BJ (cell line): ENCODE data around the gene MAP2K7. TPM values are rescaled to one million over a fixed set of nuclear protein-coding genes. Genes with fewer than 3 reads are reported as not detected.
"Not testable (repeated sequence)": the region's sequence is repeated elsewhere in the genome, so short reads cannot be mapped to it uniquely, and the experiment has no call there.

Experiments used
- CTCF ChIA-PET: fragments of 350-600 bp; formaldehyde crosslinking; extraction: SDS; loops from one replicate; lab custom pipeline; 2021; ENCODE audit warnings: antibody characterized with exemption, inconsistent platforms; lab: Yijun Ruan, JAX
- POLR2A ChIA-PET: fragments of 300-600 bp; sonication (Branson Sonifier 250); formaldehyde crosslinking; extraction: SDS; loops from one replicate; lab custom pipeline; 2021; ENCODE audit warnings: antibody characterized with exemption; lab: Charles Lee
- DNase-seq: peaks from one replicate; pipeline ENCODE4 v3.0.0-alpha.2; 2011; ENCODE audit warnings: low read depth
- H3K27me3 ChIP-seq: 2 replicates; pipeline ENCODE4 v1.6.0; 2011; ENCODE audit warnings: low read length; ENCODE audit not compliant: control insufficient read depth, insufficient read depth
- H3K36me3 ChIP-seq: 2 replicates; pipeline ENCODE4 v1.5.1; 2011; ENCODE audit warnings: low read length; ENCODE audit not compliant: control insufficient read depth, insufficient read depth
- H3K4me3 ChIP-seq: 2 replicates; pipeline ENCODE4 v1.5.1; 2011; ENCODE audit warnings: low read depth, mild to moderate bottlenecking, control low read depth, low read length
- polyA plus RNA-seq: library from polyadenylated mRNA; depleted of rRNA; stranded (reverse); fragments of >200 nt; gene quantifications from 2 replicates; pipeline ENCODE4 v1.2.3, GENCODE V29; 2011; rRNA removed
- TF ChIP-seq, protein P1 (sequence below): IDR thresholded peaks from 2 replicates; pipeline ENCODE4 v1.5.1; 2011; ENCODE audit warnings: low read depth, mild to moderate bottlenecking, control low read depth, inconsistent platforms, low read length, moderate library complexity; ENCODE audit not compliant: insufficient read depth

MAP2K7 gene
- polyA plus RNA-seq, 1 experiment, result 8.0 TPM

DNA sequence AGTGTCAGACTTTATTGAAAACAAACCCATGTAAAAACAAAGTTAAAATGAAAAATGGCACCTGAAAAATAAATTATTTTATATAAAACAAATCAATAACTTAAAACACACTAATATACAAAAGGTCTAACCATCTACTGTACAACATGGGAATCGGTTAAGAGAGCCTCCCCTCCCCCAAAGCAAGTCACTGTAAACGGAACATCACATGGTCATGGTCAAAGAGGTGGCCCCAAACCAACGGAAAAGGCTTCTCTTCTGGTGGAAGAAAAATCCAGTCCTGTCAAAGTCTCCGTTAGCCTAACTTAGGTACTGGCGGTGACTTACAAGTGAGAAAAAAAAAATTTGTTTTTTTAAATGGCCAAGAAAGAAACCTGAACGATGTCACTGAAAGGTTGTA is 55.5 kb downstream of the MAP2K7 start:
- peaks cover 9% of the 10 kb centered on the region for H3K36me3 ChIP-seq
- no peak overlapping the region for H3K4me3 ChIP-seq
- no peaks in the 10 kb centered on the region for H3K27me3 ChIP-seq
- ChIA-PET POLR2A (no interaction called here), CTCF (interaction anchor here (0.9 to 2.9 kb wide), 5 partner anchors 11 to 55 kb away, joined by 3 to 16 read pairs (median 6); partner anchors contain the start of genes MAP2K7 and TIMM44)
- TF ChIP-seq, protein P1, sequence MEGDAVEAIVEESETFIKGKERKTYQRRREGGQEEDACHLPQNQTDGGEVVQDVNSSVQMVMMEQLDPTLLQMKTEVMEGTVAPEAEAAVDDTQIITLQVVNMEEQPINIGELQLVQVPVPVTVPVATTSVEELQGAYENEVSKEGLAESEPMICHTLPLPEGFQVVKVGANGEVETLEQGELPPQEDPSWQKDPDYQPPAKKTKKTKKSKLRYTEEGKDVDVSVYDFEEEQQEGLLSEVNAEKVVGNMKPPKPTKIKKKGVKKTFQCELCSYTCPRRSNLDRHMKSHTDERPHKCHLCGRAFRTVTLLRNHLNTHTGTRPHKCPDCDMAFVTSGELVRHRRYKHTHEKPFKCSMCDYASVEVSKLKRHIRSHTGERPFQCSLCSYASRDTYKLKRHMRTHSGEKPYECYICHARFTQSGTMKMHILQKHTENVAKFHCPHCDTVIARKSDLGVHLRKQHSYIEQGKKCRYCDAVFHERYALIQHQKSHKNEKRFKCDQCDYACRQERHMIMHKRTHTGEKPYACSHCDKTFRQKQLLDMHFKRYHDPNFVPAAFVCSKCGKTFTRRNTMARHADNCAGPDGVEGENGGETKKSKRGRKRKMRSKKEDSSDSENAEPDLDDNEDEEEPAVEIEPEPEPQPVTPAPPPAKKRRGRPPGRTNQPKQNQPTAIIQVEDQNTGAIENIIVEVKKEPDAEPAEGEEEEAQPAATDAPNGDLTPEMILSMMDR, result no peak
- no peak for DNase-seq

DNA sequence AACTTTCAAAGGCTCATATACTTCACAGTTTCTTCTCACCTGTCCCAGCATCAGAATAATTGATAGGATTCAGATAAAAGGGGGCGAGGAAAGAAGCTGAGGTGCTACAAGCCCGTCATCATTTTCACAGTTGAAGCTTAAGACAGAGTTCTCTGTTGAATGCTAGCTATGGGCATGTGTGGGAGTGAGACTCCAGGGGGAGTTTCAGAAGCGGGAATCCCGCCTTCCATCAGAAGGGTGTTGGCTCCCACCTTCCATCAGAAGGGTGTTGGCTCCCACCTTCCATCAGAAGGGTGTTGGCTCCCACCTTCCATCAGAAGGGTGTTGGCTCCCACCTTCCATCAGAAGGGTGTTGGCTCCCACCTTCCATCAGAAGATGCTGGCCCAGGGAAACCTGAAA is 57.4 kb downstream of the MAP2K7 start:
- DNase-seq, POLR2A ChIA-PET, H3K27me3 ChIP-seq, H3K36me3 ChIP-seq, H3K4me3 ChIP-seq: not testable (repeated sequence)
- CTCF ChIA-PET, result interaction anchor here (1.9 to 2.9 kb wide), 2 partner anchors 9 to 17 kb away, joined by 7 to 16 read pairs; partner anchors contain the start of gene TIMM44

DNA sequence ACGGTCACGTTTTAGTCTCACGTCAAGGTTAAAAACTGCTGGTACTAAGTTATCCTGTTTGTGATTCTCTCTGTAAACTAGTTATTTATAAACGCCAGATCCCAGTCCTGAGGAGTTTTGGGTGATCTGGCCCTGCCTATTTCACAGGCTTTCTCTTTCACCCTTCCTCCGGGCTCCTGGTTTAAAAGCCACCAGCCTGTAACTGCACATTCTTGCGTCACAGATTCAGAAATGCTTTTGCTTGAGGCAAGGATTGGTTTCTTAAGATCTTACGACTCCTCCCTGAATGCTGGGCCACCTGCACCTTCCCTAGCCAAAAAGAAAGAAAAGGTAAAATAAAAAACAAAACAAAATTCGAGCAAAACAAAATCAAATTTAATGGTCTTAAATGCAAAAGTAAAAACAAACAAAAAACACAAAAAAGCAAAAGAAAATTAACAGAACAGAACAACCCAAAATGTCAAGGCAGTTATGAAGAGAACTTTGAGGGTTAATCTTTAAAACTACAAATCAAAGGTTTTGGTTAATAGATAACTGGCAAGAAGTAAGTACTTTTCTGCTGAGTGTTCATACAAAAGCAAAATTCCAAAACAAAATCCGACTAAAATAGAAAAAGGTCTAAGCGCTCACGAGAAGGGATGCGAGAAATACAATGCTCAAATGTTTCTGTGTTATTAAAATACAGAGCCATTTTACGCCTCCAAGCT is 58.4 kb downstream of the MAP2K7 start:
- no peak for DNase-seq
- TF ChIP-seq, protein P1, result no peak
- ChIA-PET POLR2A (no interaction called here), CTCF (interaction anchor here (1.1 kb wide), 1 partner anchor 9 kb away, joined by 4 read pairs; no protein-coding TSS in a partner anchor)
- Histone ChIP-seq H3K27me3 (no peaks in the 10 kb centered on the region), H3K4me3 (no peak overlapping the region), H3K36me3 (peaks cover 9% of the 10 kb centered on the region)

- DNase-seq, result no peak
- Histone ChIP-seq H3K36me3 (peaks cover 14% of the 10 kb centered on the region), H3K4me3 (no peak overlapping the region), H3K27me3 (no peaks in the 10 kb centered on the region)
- ChIA-PET POLR2A (no interaction called here), CTCF (interaction anchor here (1.1 kb wide), 1 partner anchor 8 kb away, joined by 4 read pairs; no protein-coding TSS in a partner anchor)
- TF ChIP-seq, protein P1, result no peak
Observed at GRCh38 chr19:7962644-7963268, 59.1 kb downstream of the MAP2K7 start.

GRCh38 chr19:7963566-7963965 is 59.9 kb downstream of the MAP2K7 start:
- H3K4me3 ChIP-seq, result no peak overlapping the region
- H3K36me3 ChIP-seq, result peaks cover 17% of the 10 kb centered on the region
- POLR2A ChIA-PET, result no interaction called here
- CTCF ChIA-PET, result no interaction called here
- TF ChIP-seq, protein P1, result no peak
- DNase-seq, result no peak
- no peaks in the 10 kb centered on the region for H3K27me3 ChIP-seq

Other genes starting within 250 kb of the MAP2K7 start
- gene RETN, start 234.8 kb upstream of the MAP2K7 start, polyA plus RNA-seq, result not detected in 2 replicates
- not detected in 2 replicates for gene MCEMP1, start 226.8 kb upstream of the MAP2K7 start, polyA plus RNA-seq
- gene TRAPPC5, start 223.0 kb upstream of the MAP2K7 start, polyA plus RNA-seq, result 59.7 and 85.1 TPM in 2 replicates
- gene FCER2, start 201.7 kb upstream of the MAP2K7 start, polyA plus RNA-seq, result not detected in 2 replicates
- gene CLEC4G, start 171.8 kb upstream of the MAP2K7 start, polyA plus RNA-seq, result not detected in 2 replicates
- not detected in 2 replicates for gene CD209, start 156.3 kb upstream of the MAP2K7 start, polyA plus RNA-seq
- not detected in 2 replicates for gene CLEC4M, start 140.6 kb upstream of the MAP2K7 start, polyA plus RNA-seq
- 8.1 and 11.7 TPM in 2 replicates for gene EVI5L, start 73.7 kb upstream of the MAP2K7 start, polyA plus RNA-seq
- gene PRR36, start 29.5 kb upstream of the MAP2K7 start, polyA plus RNA-seq, result not detected in 2 replicates
- gene LRRC8E, start 15.4 kb upstream of the MAP2K7 start, polyA plus RNA-seq, result 6.0 and 8.6 TPM in 2 replicates
- 0.50 and 0.61 TPM in 2 replicates for gene TGFBR3L, start 11.0 kb downstream of the MAP2K7 start, polyA plus RNA-seq
- 16.6 and 28.2 TPM in 2 replicates for gene SNAPC2, start 16.5 kb downstream of the MAP2K7 start, polyA plus RNA-seq
- 1.3 and 2.0 TPM in 2 replicates for gene CTXN1, start 22.3 kb downstream of the MAP2K7 start, polyA plus RNA-seq
- 51.1 and 56.6 TPM in 2 replicates for gene TIMM44, start 39.8 kb downstream of the MAP2K7 start, polyA plus RNA-seq
- 39.9 and 41.2 TPM in 2 replicates for gene ELAVL1, start 101.8 kb downstream of the MAP2K7 start, polyA plus RNA-seq
- gene CCL25, start 148.9 kb downstream of the MAP2K7 start, polyA plus RNA-seq, result not detected in 2 replicates
- not detected in 2 replicates for gene FBN3, start 245.7 kb downstream of the MAP2K7 start, polyA plus RNA-seq